Measurements from ENCODE around the gene TSPAN5.
"Not testable (repeated sequence)": the region's sequence is repeated elsewhere in the genome, so short reads cannot be mapped to it uniquely, and the experiment has no call there.

Gene TSPAN5

GRCh38 chr4:98658287-98659105, at the start of gene TSPAN5:
TSPAN5 (minus strand) TSS chr4:98658611.
- peak; percentile 38 to 73 (median 60) for DNase-seq (ENCODE audit: low read depth in 2 of 3, low spot score in 2 of 3)

GRCh38 chr4:98706935-98707334, 48.5 kb upstream of the TSPAN5 start:
- no peak for DNase-seq (ENCODE audit: low read depth in 2 of 3, low spot score in 2 of 3)

GRCh38 chr4:98706200-98706813, 47.9 kb upstream of the TSPAN5 start:
- peak in 1 of 3 experiments; percentile 7 for DNase-seq (ENCODE audit: low read depth in 2 of 3, low spot score in 2 of 3)

GRCh38 chr4:98705586-98705985, 47.2 kb upstream of the TSPAN5 start:
- DNase-seq (ENCODE audit: low read depth in 2 of 3, low spot score in 2 of 3) = not testable (repeated sequence)

GRCh38 chr4:98700656-98701055, 42.2 kb upstream of the TSPAN5 start:
- no peak for DNase-seq (ENCODE audit: low read depth in 2 of 3, low spot score in 2 of 3)

GRCh38 chr4:98694076-98694475, 35.7 kb upstream of the TSPAN5 start:
- no peak for DNase-seq (ENCODE audit: low read depth in 2 of 3, low spot score in 2 of 3)

- no peak for DNase-seq (ENCODE audit: low read depth in 2 of 3, low spot score in 2 of 3)
These were observed 34.0 kb upstream of the TSPAN5 start for GRCh38 chr4:98692411-98692810.

- DNase-seq (ENCODE audit: low read depth in 2 of 3, low spot score in 2 of 3) = no peak
These were observed 33.2 kb upstream of the TSPAN5 start for GRCh38 chr4:98691588-98691987.

- DNase-seq (ENCODE audit: low read depth in 2 of 3, low spot score in 2 of 3) = no peak
These were observed 31.2 kb upstream of the TSPAN5 start for GRCh38 chr4:98689507-98690174.

- DNase-seq (ENCODE audit: low read depth in 2 of 3, low spot score in 2 of 3) = no peak
These were observed 30.2 kb upstream of the TSPAN5 start for GRCh38 chr4:98688411-98689290.

- no peak for DNase-seq (ENCODE audit: low read depth in 2 of 3, low spot score in 2 of 3)
These were observed 29.5 kb upstream of the TSPAN5 start for GRCh38 chr4:98687876-98688275.

GRCh38 chr4:98686847-98687246, 28.4 kb upstream of the TSPAN5 start:
- DNase-seq (ENCODE audit: low read depth in 2 of 3, low spot score in 2 of 3) = no peak

GRCh38 chr4:98686043-98686707, 27.8 kb upstream of the TSPAN5 start:
- no peak for DNase-seq (ENCODE audit: low read depth in 2 of 3, low spot score in 2 of 3)

GRCh38 chr4:98685225-98686042, 27.0 kb upstream of the TSPAN5 start:
- DNase-seq (ENCODE audit: low read depth in 2 of 3, low spot score in 2 of 3) = no peak

- DNase-seq (ENCODE audit: low read depth in 2 of 3, low spot score in 2 of 3) = no peak
These were observed 24.3 kb upstream of the TSPAN5 start for GRCh38 chr4:98682719-98683118.

GRCh38 chr4:98680806-98681205, 22.4 kb upstream of the TSPAN5 start:
- no peak for DNase-seq (ENCODE audit: low read depth in 2 of 3, low spot score in 2 of 3)

GRCh38 chr4:98679738-98680137, 21.3 kb upstream of the TSPAN5 start:
- DNase-seq (ENCODE audit: low read depth in 2 of 3, low spot score in 2 of 3) = no peak

- no peak for DNase-seq (ENCODE audit: low read depth in 2 of 3, low spot score in 2 of 3)
These were observed 19.4 kb upstream of the TSPAN5 start for GRCh38 chr4:98677799-98678198.

- no peak for DNase-seq (ENCODE audit: low read depth in 2 of 3, low spot score in 2 of 3)
These were observed 16.2 kb upstream of the TSPAN5 start for GRCh38 chr4:98674404-98675173.
